Esophagus squamous epithelium (tissue), 4 donors: ENCODE measurements around the gene PMEPA1.

Experiments
- POLR2A ChIP-seq, 4 donors: fragments of 450-650 bp; IDR thresholded peaks; one replicate each; pipeline ENCODE4 v1.6.1; 2017; ENCODE audit warnings: antibody characterized with exemption in 4 of 4, mild to moderate bottlenecking in 4 of 4, moderate library complexity in 3 of 4
- TF ChIP-seq, protein P1 (sequence below), 6 experiments: fragments of 450-650 bp in 4 of 6; fragments of 200-600 bp in 2 of 6; sonication (generic) in 2 of 6; IDR thresholded peaks; one replicate each; pipeline ENCODE4 v1.5.1; 2016 to 2019; ENCODE audit warnings: antibody characterized with exemption in 6 of 6, mild to moderate bottlenecking in 4 of 6, moderate library complexity in 4 of 6

DNA sequence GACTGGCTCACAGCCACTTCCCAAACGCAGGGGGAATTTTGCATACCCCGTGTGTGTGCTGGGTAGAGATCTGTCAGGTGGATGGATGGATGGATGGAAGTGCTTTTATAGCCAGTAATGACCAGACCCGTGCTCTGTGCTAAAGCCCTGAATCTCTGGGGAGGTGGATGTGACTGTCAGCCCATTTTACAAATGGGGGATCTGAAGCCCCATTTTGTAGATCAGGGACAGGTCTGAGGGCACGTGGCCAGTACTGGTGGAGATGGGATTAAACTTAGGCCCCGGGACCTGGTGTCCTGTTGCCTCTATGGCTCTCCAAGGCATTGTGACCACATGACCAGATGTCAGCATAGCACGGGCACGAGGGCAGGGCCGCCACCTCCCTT is 51.4 kb downstream of the PMEPA1 start:
- TF ChIP-seq, protein P1, sequence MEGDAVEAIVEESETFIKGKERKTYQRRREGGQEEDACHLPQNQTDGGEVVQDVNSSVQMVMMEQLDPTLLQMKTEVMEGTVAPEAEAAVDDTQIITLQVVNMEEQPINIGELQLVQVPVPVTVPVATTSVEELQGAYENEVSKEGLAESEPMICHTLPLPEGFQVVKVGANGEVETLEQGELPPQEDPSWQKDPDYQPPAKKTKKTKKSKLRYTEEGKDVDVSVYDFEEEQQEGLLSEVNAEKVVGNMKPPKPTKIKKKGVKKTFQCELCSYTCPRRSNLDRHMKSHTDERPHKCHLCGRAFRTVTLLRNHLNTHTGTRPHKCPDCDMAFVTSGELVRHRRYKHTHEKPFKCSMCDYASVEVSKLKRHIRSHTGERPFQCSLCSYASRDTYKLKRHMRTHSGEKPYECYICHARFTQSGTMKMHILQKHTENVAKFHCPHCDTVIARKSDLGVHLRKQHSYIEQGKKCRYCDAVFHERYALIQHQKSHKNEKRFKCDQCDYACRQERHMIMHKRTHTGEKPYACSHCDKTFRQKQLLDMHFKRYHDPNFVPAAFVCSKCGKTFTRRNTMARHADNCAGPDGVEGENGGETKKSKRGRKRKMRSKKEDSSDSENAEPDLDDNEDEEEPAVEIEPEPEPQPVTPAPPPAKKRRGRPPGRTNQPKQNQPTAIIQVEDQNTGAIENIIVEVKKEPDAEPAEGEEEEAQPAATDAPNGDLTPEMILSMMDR (IDR thresholded peaks at IDR 0.05): no peak
- no peak for TF ChIP-seq POLR2A (IDR thresholded peaks at IDR 0.05)
